HG03520 (cell line): Measurements from ENCODE around the gene R3HDM4.

ENCODE experiments used
- ATAC-seq: cut with Tn5 transposase; IDR thresholded peaks from one replicate; pipeline ENCODE4 v1.9.1; 2021; ENCODE audit warnings: mild to moderate bottlenecking, moderate library complexity; ENCODE audit not compliant: unreplicated experiment

R3HDM4 gene

GRCh38 chr19:932648-933552 lies 19.9 kb upstream of the R3HDM4 start:
- ATAC-seq, result no peak

- no peak for ATAC-seq
Observed at GRCh38 chr19:931860-932647, 19.0 kb upstream of the R3HDM4 start.

- no peak for ATAC-seq
Observed at GRCh38 chr19:929891-930258, 16.9 kb upstream of the R3HDM4 start.

GRCh38 chr19:929203-929890 lies 16.3 kb upstream of the R3HDM4 start:
- no peak for ATAC-seq

- no peak for ATAC-seq
Observed at GRCh38 chr19:928471-929202, 15.6 kb upstream of the R3HDM4 start.

GRCh38 chr19:927780-928401 lies 14.9 kb upstream of the R3HDM4 start:
- ATAC-seq, result no peak

GRCh38 chr19:927351-927779 lies 14.3 kb upstream of the R3HDM4 start:
- no peak for ATAC-seq

GRCh38 chr19:926589-927350 lies 13.8 kb upstream of the R3HDM4 start:
- no peak for ATAC-seq

GRCh38 chr19:926323-926588 lies 13.2 kb upstream of the R3HDM4 start:
- ATAC-seq, result no peak

- peak; percentile 53 for ATAC-seq
Observed at GRCh38 chr19:925526-926322, 12.7 kb upstream of the R3HDM4 start, which contains the start of gene ARID3A. ARID3A (plus strand) TSS chr19:926035; CDS start chr19:929529, 3,494 bp downstream.

GRCh38 chr19:925087-925525 lies 12.1 kb upstream of the R3HDM4 start:
- ATAC-seq, result peak; percentile 13

GRCh38 chr19:924553-925086 lies 11.6 kb upstream of the R3HDM4 start:
- no peak for ATAC-seq

GRCh38 chr19:920051-920864 lies 7.2 kb upstream of the R3HDM4 start:
- ATAC-seq, result no peak

- no peak for ATAC-seq
Observed at GRCh38 chr19:919199-920050, 6.4 kb upstream of the R3HDM4 start.

- ATAC-seq, result no peak
Observed at GRCh38 chr19:918481-919198, 5.6 kb upstream of the R3HDM4 start.

GRCh38 chr19:918152-918437 lies 5.1 kb upstream of the R3HDM4 start:
- ATAC-seq, result no peak
